GM21737 (cell line): ENCODE measurements around the gene ECE1.

Source experiments
- ATAC-seq: cut with Tn5 transposase; IDR thresholded peaks from one replicate; pipeline ENCODE4 v1.9.1; 2021; ENCODE audit warnings: mild to moderate bottlenecking, moderate library complexity; ENCODE audit not compliant: unreplicated experiment

Gene ECE1

GRCh38 chr1:21308847-21309652 is 18.8 kb upstream of the ECE1 start:
- ATAC-seq: no peak

DNA sequence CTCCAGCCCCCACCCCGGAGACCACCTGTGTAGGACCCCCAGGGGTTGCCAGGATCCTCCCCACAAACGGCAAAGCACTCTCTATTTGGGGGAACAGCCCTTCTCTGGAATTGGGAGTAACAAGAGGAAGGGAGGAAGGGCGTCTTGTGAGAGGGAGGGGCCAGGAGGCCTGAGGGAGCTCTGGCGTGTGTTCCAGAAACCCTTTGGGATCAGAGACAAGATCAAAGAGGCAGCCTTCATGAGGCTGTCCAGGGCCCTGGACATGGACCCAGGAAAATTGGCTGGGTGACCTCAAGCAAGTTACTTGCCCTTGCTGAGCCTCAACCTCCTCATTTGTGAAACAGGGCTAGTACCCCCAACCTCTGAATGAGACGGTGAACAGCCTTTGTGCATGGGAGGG is 18.1 kb upstream of the ECE1 start:
- ATAC-seq: no peak

DNA sequence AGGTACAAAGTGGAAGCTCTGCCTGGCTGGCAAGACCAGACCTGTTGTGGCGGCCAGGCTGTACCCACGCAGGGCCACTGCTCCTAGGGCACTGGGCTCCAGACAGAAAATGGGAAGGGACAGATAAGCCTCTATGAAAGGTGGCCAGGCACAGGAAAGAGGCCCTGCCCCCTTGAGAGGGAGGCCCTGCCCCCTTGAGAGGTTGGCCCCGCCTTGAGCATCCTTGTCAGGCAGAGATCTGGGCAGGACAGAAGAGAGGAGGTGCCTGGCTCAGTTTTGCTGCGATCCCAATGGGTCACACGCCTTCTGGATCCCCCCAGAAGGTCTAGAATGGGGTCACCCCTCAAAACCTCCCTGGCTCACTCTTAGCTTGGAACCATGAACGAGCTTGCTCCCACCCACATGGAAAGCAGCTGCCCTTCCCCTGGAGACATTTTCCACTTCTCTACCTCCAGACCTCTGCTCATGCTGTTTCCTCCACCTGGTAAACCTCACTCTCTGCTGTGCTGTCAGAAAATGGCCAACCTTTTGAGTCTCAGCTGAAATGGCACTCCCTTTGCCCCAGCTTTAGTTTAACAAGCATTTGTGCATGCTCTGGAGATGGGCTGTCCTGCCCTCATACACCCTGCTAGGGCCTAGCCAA is 17.5 kb upstream of the ECE1 start:
- no peak for ATAC-seq

DNA sequence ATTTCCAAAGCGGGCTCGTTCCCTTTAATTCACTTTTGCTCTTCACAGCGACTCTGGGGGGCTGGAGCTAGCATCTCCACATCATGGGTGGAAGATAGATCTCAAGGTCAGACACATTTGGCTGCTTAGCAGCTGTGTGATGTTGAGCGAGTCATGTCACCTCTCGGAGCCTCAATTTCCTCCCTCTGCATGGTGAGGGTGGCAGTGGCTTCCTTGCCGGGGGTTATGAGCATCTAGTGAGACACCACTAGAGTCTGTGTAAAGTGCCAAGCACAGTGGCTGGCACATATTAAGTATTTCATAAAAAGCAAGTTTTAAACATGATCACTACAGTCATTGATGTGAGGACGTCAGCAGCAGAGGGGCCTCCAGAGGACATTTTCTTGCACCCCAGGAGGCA is 16.9 kb upstream of the ECE1 start:
- ATAC-seq: no peak

GRCh38 chr1:21305900-21306189 is 15.6 kb upstream of the ECE1 start:
- ATAC-seq: no peak

GRCh38 chr1:21305155-21305899 is 15.1 kb upstream of the ECE1 start:
- ATAC-seq: no peak

- ATAC-seq: no peak
Observed at GRCh38 chr1:21304488-21304887, 14.2 kb upstream of the ECE1 start.

GRCh38 chr1:21302747-21303715 is 12.8 kb upstream of the ECE1 start:
- ATAC-seq: no peak

GRCh38 chr1:21301794-21302440 is 11.7 kb upstream of the ECE1 start:
- ATAC-seq: no peak

DNA sequence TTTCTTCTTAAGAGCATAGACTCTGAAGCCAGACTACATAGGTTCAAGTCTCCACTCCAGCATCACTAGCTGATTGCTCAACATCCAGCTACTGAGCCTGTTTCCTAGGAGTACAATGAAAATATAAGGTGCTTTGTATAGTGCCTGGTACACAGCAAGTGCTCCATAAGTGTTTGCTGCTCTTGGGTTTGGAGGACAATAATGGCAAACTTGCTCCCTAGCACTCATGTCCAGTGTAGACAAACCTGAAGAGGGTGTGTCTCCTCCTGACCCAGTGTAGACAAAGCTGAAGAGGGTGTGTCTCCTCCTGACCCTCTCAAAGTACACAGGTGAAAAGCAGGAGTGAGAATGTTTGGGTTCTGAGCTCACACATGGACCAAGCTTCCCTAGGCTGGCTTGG is 10.5 kb upstream of the ECE1 start:
- no peak for ATAC-seq

DNA sequence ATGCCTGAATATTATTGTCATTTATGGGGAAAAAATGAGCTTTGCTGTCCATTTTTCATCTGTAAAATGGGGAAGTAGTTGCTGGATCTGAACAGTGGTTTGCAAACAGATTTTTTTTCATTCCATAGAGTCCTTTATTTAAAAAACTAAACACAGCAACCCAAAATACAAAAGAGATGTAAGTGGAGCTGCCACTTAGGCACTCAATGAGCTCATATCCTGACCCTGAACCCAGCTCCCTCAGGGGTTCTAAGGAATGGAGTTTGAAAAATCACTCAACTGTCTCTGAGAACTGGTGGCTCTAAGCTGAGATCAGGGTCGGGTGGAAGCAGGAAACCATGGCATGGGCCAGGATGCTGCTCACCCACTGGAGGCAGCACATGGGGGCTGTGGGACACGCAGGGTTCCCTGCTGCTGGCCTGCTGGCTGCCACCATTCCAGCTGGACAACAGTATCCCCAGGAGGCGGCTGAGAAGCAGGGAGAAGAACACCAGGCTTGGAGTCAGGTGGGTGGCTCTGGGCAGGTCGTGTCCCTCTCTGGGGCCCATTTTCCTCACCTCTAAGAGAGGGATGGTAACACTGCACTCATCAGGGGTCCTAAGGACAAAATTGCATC is 9.6 kb upstream of the ECE1 start:
- ATAC-seq: no peak

GRCh38 chr1:21298981-21299391 is 8.7 kb upstream of the ECE1 start:
- no peak for ATAC-seq

DNA sequence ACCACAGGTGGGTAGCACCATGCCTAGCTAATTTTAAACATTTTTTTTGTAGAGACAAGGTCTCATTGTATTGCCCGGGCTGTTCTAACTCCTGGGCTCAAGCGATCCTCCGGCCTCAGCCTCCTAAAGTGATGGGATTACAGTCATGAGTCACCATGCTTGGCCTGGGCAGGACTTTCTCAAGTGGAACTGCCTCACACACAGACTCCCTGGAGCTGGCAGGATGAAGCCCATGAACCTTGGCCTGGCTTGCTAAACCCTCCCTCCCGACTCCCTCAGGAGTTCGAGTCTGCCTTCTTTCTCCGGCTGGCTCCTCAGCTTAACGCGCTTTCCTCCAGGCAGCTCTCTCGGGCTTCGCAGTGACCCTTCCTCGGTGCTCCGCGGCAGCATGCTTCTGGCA is 7.7 kb upstream of the ECE1 start:
- no peak for ATAC-seq

DNA sequence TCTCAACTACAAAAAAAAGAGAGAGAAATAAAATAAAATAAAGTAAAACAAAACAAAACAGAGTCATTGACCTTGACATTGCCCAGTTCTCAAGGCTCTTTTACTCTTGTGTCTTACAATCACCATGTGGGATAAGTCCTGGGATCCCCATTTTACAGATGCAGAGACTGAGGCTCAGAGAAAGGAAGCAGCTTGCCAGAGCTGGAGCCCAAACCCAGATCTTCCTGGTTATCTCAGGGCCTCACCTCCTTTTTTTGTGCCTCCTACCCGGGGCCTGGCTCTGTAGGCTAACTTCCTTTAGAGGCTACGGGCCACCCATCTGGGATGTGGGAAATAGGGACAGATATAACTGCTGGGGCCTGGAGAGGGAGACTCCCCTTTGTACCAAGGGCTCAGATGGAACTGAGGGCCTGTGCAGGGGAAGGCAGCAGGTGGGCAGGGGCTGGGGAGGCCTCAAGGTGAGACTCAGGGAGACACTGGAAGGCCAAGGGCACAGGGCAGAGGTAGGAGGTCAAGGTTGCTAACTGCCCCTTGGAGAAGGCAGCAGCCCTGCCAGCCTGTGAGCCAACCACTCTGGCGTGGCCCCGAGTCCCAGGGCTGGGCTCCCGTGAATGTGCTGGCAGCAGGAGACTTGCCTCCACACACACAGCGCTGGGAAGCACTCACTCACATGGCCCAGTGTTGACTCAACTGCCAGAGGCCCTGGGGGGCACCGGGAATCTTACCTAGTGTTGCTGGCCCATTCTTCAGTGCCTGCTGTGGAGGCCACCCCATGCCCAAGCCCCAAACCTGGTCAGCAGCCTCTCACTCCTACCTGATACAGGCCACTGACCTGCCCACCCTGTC is 6.5 kb upstream of the ECE1 start:
- ATAC-seq: no peak

DNA sequence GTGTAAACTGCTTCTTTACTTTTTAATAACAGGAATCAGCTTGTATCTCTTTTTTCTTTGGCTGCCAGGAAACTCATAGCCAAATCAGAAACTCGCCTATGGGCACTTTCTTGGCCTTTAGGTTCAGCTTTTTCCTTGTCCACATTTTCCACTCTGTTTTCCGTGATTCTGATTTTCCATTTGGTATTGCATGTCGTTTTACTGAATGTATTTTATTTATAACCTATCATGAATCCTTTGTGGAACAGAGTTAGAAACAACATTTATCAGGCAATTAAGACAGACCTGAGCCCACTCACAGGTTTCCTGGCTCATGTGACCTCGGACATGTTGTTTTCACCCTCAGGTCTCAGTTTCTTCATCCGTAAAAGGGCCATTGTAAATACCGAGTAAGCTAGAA is 5.3 kb upstream of the ECE1 start:
- no peak for ATAC-seq

GRCh38 chr1:21295002-21295401 is 4.7 kb upstream of the ECE1 start:
- peak; percentile 5 for ATAC-seq

DNA sequence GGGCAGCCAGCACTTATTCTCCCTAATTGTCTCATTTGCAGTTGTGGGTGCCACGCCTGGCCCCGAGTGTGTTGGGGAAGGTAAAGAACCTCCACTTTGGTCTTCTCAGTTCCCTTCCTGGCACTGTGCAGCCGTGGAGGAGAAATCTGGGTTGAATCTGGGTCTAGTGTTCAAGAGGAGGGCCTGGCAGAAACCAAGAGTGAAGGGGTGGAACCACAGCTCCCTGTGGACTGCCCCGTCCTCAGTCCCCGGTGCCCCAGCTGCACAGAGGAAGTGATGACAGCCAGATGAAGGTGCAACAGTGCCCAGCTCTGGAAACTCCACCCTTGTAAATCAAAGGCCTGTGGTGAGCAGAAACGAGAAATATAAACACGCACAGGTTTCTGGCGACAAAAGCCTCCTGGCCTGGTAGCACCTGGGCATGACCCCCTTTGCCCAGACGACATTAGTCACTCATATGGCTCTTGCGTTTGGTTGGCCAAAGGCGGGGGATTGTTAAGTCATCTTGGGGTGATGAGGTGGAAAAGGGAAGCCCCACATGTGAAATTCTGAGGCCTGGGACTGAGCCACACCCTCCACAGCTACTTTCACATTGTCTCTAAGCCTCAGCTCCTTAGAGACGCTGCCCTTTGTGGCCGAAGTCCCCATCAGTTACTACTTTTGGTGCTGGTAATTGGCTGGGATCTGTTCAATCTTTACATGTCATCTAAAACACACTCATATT is 4.2 kb upstream of the ECE1 start:
- peak; percentile 50 for ATAC-seq

GRCh38 chr1:21293537-21294265 is 3.4 kb upstream of the ECE1 start:
- ATAC-seq: peak; percentile 31
